Suprapubic skin (tissue), 4 donors: Measurements from ENCODE around the gene FARS2. TPM values are rescaled to one million over a fixed set of nuclear protein-coding genes. Genes with fewer than 3 reads are reported as not detected.

ENCODE experiments used
- DNase-seq, 2 donors: peaks; one replicate each; pipeline ENCODE4 v3.0.0-alpha.2; 2019; ENCODE audit warnings: low spot score in 2 of 2
- H3K27ac ChIP-seq: fragments of 200-600 bp; sonication (generic); one replicate; pipeline ENCODE4 v1.5.1; 2019
- H3K27me3 ChIP-seq: fragments of 200-600 bp; sonication (generic); one replicate; pipeline ENCODE4 v1.5.1; 2019
- H3K36me3 ChIP-seq: fragments of 200-600 bp; sonication (generic); one replicate; pipeline ENCODE4 v1.5.1; 2019
- H3K4me1 ChIP-seq: fragments of 200-600 bp; sonication (generic); one replicate; pipeline ENCODE4 v1.5.1; 2019
- H3K4me3 ChIP-seq: fragments of 200-600 bp; sonication (generic); one replicate; pipeline ENCODE4 v1.5.1; 2019; ENCODE audit warnings: mild to moderate bottlenecking
- H3K9me3 ChIP-seq: fragments of 200-600 bp; sonication (generic); one replicate; pipeline ENCODE4 v1.5.1; 2019
- CTCF ChIP-seq, 2 donors: fragments of 200-600 bp in 1 of 2; fragments of 450-650 bp in 1 of 2; sonication (generic) in 1 of 2; IDR thresholded peaks; one replicate each; pipeline ENCODE4 v1.5.1; 2016 to 2019; ENCODE audit warnings: antibody characterized with exemption in 2 of 2, mild to moderate bottlenecking in 1 of 2, moderate library complexity in 1 of 2
- EP300 ChIP-seq: sonication (generic); formaldehyde crosslinking; IDR thresholded peaks from one replicate; pipeline ENCODE4 v1.6.1; 2017; ENCODE audit warnings: antibody characterized with exemption
- POLR2A ChIP-seq, 2 donors: fragments of 450-650 bp; IDR thresholded peaks; one replicate each; pipeline ENCODE4 v1.6.1; 2017; ENCODE audit warnings: antibody characterized with exemption in 2 of 2, mild to moderate bottlenecking in 2 of 2, moderate library complexity in 2 of 2
- POLR2AphosphoS5 ChIP-seq, 3 donors: sonication (generic); formaldehyde crosslinking; IDR thresholded peaks; one replicate each; pipeline ENCODE4 v1.6.1; 2017; ENCODE audit warnings: antibody characterized with exemption in 3 of 3
- WGBS: methylation state at CpG from one replicate; pipeline ENCODE4 v1.1.5; 2018; 5-methylcytosine and 5-hydroxymethylcytosine counted together
- total RNA-seq, 4 donors: library from RNA; depleted of rRNA; stranded (reverse); fragments of >200 nt; gene quantifications; one replicate each; pipeline ENCODE4 v1.1.0, GENCODE V29; 2016

The FARS2 gene
- total RNA-seq, 4 donors from 2014 or later = 15.0 to 22.4 (median 20.1) TPM

DNA sequence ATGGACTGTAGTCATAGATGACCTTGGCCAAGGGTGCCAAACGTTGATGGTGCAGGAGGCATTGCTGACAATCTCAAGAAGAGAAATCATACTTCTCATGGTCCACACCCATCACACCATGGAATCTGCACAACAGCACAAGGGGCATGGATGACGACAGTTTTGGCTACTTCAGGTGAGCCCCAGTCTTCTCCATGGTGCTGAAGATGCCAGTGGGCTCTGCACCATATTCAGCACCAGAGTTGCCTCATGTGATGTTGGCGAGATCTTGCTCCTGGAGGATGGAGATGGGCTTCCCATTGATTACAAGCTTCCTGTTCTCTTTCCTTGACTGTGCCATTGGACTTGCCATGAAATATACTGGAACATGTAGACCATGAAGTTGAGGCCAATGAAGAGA is 556.6 kb downstream of the FARS2 start:
- no peak for DNase-seq
- TF ChIP-seq POLR2AphosphoS5 (IDR thresholded peaks at IDR 0.05) (no peak), CTCF (IDR thresholded peaks at IDR 0.05) (no peak), POLR2A (IDR thresholded peaks at IDR 0.05) (no peak), EP300 (no peak)
- 75% methylated on average over 2 of the region's 3 CpGs for WGBS
- Histone ChIP-seq H3K27ac (no peak overlapping the region), H3K4me1 (no peaks in the 10 kb centered on the region), H3K36me3 (no peaks in the 10 kb centered on the region), H3K4me3 (no peak overlapping the region), H3K9me3 (no peaks in the 10 kb centered on the region), H3K27me3 (no peaks in the 10 kb centered on the region)

GRCh38 chr6:5818959-5819358 is 557.6 kb downstream of the FARS2 start:
- Histone ChIP-seq H3K36me3 (no peaks in the 10 kb centered on the region), H3K9me3 (no peaks in the 10 kb centered on the region), H3K4me3 (no peak overlapping the region), H3K4me1 (no peaks in the 10 kb centered on the region), H3K27ac (no peak overlapping the region), H3K27me3 (no peaks in the 10 kb centered on the region)
- TF ChIP-seq POLR2A (IDR thresholded peaks at IDR 0.05) (no peak), CTCF (IDR thresholded peaks at IDR 0.05) (no peak), POLR2AphosphoS5 (IDR thresholded peaks at IDR 0.05) (no peak), EP300 (no peak)
- WGBS = 70% methylated on average over 6 of the region's 6 CpGs
- DNase-seq = no peak

Other genes with a start within 250 kb of the FARS2 start
- under 1 TPM; 0.38 to 0.80 (median 0.67) TPM for gene PPP1R3G, start 176.2 kb upstream of the FARS2 start, total RNA-seq
- 10 to 100 TPM; 16.1 to 37.5 (median 19.6) TPM for gene LYRM4, start 563 bp upstream of the FARS2 start, total RNA-seq